Right renal cortex interstitium (tissue), 3 donors: ENCODE measurements around the gene BRSK1. TPM values are rescaled to one million over a fixed set of nuclear protein-coding genes. Genes with fewer than 3 reads are reported as not detected.
A peak's percentile ranks its signal among the peaks of the same experiment; 100 is the strongest.

Source experiments
- DNase-seq, 3 donors: peaks; one replicate each; pipeline ENCODE4 v3.0.0-alpha.2; 2013; ENCODE audit warnings: low read depth in 3 of 3, low spot score in 2 of 3
- polyA plus RNA-seq, 3 donors: library from polyadenylated mRNA; unstranded; fragments of 120-200 nt; gene quantifications; one replicate each; pipeline ENCODE4 v1.2.1, GENCODE V29; 2013; ENCODE audit not compliant: insufficient read length in 3 of 3

The BRSK1 gene
- 10 to 100 TPM; 11.5 to 13.1 (median 11.8) TPM for polyA plus RNA-seq

- DNase-seq = peak in 1 of 3 donors; percentile 50
Measured at GRCh38 chr19:55283548-55284377, at the start of gene BRSK1. TSS of gene BRSK1 (plus strand) at chr19:55283997. CDS start at chr19:55284443, 446 bp downstream.

DNA sequence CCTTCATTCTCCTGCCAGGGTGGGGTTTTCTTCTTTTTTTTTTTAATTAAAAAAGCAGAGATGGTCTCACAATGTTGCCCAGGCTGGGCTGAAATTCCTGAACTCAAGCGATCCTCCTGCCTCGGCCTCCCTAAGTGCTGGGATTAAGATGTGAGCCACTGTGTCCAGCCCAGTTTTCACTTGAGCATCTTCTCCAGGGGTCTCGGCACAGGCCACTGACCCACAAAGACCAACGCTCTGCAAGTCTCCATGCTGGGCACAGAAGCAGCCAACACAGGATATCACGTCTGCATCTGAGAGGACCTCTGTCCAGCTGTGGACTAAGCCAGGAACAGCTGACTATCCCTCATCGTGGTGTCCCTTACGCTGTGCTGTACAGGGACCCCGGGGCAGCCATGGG is 45.8 kb upstream of the BRSK1 start:
- DNase-seq = no peak

- no peak for DNase-seq
Measured at GRCh38 chr19:55239004-55239403, 44.8 kb upstream of the BRSK1 start.

DNA sequence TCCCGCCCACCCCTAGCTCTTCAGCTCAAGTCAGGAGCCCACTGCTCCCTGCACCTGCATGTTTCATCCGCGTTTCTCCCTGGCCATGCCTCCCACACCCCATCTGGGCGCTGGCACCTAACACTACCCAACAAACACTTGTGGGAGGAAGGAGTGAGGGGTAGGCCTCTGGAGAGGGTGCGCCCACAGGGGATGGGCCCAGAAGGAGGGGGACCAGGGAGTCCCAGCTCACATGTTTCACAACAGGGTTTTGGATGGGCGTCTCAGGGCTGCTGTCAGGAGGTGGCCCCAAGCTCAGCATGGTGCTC is 43.1 kb upstream of the BRSK1 start:
- no peak for DNase-seq

DNA sequence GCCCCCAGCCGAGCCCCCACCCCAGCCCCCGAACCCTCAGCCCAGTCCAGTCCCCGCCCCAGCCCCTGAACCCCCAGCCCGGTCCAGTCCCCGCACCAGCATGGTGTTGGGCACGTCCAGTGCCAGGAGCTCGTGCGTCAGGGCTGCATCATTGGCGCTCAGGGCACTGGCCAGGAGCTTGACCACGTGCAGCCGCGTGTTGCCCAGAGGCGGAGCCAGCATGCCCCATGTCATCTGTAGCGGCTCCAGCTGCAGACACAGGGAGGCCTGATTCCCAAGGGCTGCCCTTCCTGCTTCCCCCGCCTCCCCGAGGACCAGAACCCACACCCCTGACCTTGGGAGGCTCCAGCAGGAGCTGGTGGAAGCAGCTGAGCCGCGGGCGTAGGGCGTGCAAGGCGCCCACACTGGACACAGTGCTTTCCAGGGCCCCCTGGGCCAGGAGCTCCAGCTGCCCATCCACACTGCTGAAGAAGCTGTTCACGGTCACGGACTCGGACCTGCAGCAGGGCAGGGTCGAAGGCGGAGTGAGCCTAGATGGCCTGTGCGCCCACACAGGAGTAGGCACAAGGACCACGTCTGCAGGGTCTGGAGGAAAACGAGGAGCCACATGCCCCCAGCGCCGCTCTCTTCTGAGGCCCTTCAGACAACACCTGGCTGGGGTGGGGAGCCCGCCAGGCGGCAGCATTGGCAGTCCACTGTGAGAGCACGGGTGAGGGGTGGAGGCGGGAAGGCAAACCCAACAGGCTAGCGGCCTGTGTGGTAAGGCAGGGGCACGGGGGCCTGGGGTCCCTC is 42.5 kb upstream of the BRSK1 start:
- no peak for DNase-seq

- DNase-seq = no peak
Measured at GRCh38 chr19:55241935-55242464, 41.8 kb upstream of the BRSK1 start.

DNA sequence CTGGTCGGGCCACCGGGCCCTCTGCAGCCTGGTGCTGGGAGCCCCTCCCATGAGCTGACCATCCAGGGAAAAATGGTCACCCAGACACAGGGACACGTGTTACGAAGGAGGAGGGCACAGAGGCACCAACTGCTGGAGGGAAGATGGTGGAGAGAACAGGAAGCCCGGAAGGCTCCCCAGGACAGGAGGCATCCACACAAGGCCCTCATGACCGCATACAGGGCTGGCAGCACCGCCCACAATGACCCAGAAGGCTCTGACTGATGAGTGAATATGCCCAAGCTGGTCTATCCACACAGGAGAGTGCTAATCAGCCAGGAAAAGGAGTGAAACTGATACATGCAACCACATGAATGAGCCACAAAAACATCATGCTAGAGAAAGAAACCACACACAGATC is 41.3 kb upstream of the BRSK1 start:
- no peak for DNase-seq

DNA sequence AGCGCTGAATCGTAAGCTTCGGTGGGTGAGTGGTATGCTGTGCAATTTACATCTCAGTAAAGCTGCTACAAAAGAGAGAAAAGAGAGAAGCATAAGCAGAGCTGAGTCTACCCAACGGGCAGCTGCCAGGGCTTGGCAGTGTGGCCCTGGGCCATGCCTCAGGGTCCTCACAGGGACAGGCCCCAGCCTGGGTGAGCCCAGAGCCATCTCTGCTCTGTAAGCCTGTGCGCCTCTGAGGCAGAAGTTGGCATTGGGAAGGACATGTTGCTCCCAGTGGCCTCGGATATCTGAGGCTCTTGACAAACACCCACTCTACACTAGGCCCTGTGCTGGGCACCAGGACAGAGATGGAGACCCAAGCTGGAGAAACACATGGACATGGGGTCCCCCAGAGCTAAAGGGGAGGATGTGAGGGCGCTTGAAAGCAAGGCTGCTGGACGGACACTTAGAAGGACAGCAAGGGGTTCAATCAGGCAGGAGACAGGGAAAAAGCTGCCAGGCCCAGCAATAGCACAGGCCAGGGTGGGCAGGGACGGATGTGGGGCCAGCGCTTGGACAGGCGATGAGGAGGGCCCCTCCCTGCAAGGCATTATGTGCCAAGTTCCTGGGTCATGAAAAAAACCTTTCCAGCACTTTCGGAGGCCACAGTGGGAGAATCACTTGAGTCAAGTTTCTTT is 39.7 kb upstream of the BRSK1 start:
- no peak for DNase-seq

- DNase-seq = no peak
Measured at GRCh38 chr19:55245236-55245904, 38.4 kb upstream of the BRSK1 start.

GRCh38 chr19:55246462-55247451 is 37.0 kb upstream of the BRSK1 start:
- no peak for DNase-seq

- no peak for DNase-seq
Measured at GRCh38 chr19:55247621-55248099, 36.1 kb upstream of the BRSK1 start.

GRCh38 chr19:55248166-55248675 is 35.6 kb upstream of the BRSK1 start:
- no peak for DNase-seq

DNA sequence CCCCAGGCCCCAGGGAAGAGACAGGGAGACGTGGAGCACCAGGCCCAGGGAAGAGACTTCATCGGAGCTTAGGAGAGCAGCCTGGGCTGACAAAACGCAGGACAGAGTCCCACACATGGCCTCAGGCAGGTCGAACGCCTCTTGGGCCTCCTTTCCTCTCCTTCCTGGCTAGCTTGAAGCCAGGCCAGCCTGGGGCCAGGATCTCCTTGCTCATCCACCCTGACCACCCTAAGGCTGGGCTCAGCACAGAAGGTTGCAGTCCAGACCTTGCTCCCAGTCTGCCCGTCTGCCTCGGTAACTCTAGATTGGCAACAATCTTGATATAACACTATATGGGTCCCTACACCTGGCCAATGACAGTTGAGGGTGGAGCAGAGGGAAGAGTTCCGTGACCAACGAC is 35.1 kb upstream of the BRSK1 start:
- no peak for DNase-seq

DNA sequence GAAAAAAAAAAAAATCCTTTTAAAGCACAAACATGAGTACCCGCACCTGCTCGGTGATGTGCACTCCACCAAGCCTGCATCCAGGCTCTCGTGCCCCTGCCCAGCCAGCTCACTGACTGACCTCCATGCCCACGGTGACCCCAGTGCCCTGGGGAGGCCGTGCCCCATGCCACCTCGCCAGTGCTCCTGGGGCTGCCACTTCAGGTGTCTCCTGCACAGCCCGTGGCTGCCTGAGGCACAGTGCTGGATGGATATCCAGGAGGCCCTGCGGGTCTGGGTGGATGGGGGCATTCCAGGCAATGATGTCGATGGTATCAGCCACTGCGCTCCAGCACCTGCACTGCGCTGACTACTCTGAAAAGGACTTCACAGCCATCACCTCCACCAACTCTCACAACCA is 34.0 kb upstream of the BRSK1 start:
- no peak for DNase-seq

- DNase-seq = no peak
Measured at GRCh38 chr19:55250262-55251036, 33.3 kb upstream of the BRSK1 start.

GRCh38 chr19:55251341-55252081 is 32.3 kb upstream of the BRSK1 start:
- DNase-seq = no peak

GRCh38 chr19:55252760-55253663 is 30.8 kb upstream of the BRSK1 start:
- no peak for DNase-seq
